PFSK-1 (cell line): Measurements from ENCODE around the gene EIF2B4.

Source experiments
- POLR2AphosphoS5 ChIP-seq: IDR thresholded peaks from 2 replicates; pipeline ENCODE4 v1.6.1; 2012; ENCODE audit warnings: low read depth, mild to moderate bottlenecking, control low read depth, low read length, moderate library complexity
- REST ChIP-seq, 2 experiments: IDR thresholded peaks; 2 replicates each; pipeline versions ENCODE4 v1.6.1 to v1.8.0; 2011 to 2012; ENCODE audit warnings: low read depth in 2 of 2, low read length in 2 of 2, control low read depth in 1 of 2, inconsistent platforms in 1 of 2, mild to moderate bottlenecking in 1 of 2, moderate library complexity in 1 of 2; ENCODE audit not compliant: insufficient read depth in 1 of 2

- no peak for TF ChIP-seq REST (IDR thresholded peaks at IDR 0.05; ENCODE audit: insufficient read depth in 1 of 2, low read depth in 2 of 2, low read length in 2 of 2)
- TF ChIP-seq POLR2AphosphoS5, result no peak
Observed at GRCh38 chr2:27354597-27354927, 15.6 kb downstream of the EIF2B4 start.
